Measurements from ENCODE around the gene APOC3. TPM values are rescaled to one million over a fixed set of nuclear protein-coding genes. Genes with fewer than 3 reads are reported as not detected.

Gene APOC3
- total RNA-seq, 1 experiment from 2014 or later, result 2.5 TPM

GRCh38 chr11:116787786-116788486 lies 41.8 kb upstream of the APOC3 start, which contains the start of gene ZPR1 (continued):
- TF ChIP-seq ARID4B (CRISPR knock-in tag; IDR thresholded peaks at IDR 0.05; ENCODE audit: borderline replicate concordance), result 0 out of 2 replicates have a peak, but pooled peaks have one; percentile 60
- TF ChIP-seq ZNF263 (CRISPR knock-in tag; IDR thresholded peaks at IDR 0.05; ENCODE audit: low read depth), result no peak
- no peak for TF ChIP-seq E2F5 (CRISPR knock-in tag; IDR thresholded peaks at IDR 0.05)
- no peak for TF ChIP-seq ATF2 (CRISPR knock-in tag; IDR thresholded peaks at IDR 0.05; ENCODE audit: borderline replicate concordance, low read depth)
- no peak for TF ChIP-seq ZNF138 (CRISPR knock-in tag; conservative IDR thresholded peaks at IDR 0.05)

GRCh38 chr11:116788534-116788933 lies 41.2 kb upstream of the APOC3 start:
- Mint-ChIP-seq H3K4me3 (peak overlapping the region; percentile 94), H3K27me3 (ENCODE audit: low read depth) (peaks cover 26% of the 10 kb centered on the region), H3K9me3 (no peaks in the 10 kb centered on the region), H3K36me3 (peaks cover 34% of the 10 kb centered on the region), H3K27ac (peak overlapping the region; percentile 61), H3K4me1 (peaks cover 24% of the 10 kb centered on the region)
- ChIA-PET CTCF (interaction anchor here (0.6 to 8.7 kb wide), 7 partner anchors 45 to 350 kb away, joined by 3 to 358 read pairs (median 5); partner anchors contain the start of genes APOA1 and SIK3), POLR2A (no interaction called here)
- no peak for DNase-seq (ENCODE audit: low spot score)
- no peak for ATAC-seq
- no peak for TF ChIP-seq ZNF232 (CRISPR knock-in tag; IDR thresholded peaks at IDR 0.05)
- TF ChIP-seq ZBTB43 (CRISPR knock-in tag; IDR thresholded peaks at IDR 0.05), result no peak
- no peak for TF ChIP-seq E2F5 (CRISPR knock-in tag; IDR thresholded peaks at IDR 0.05)
- TF ChIP-seq, protein P1, sequence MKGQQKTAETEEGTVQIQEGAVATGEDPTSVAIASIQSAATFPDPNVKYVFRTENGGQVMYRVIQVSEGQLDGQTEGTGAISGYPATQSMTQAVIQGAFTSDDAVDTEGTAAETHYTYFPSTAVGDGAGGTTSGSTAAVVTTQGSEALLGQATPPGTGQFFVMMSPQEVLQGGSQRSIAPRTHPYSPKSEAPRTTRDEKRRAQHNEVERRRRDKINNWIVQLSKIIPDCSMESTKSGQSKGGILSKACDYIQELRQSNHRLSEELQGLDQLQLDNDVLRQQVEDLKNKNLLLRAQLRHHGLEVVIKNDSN (CRISPR knock-in tag; IDR thresholded peaks at IDR 0.05), result no peak
- no peak for TF ChIP-seq FOXP1 (CRISPR knock-in tag; IDR thresholded peaks at IDR 0.05; ENCODE audit: borderline replicate concordance)
- no peak for TF ChIP-seq ESRRA (CRISPR knock-in tag; IDR thresholded peaks at IDR 0.05; ENCODE audit: borderline replicate concordance)
- TF ChIP-seq ZNF121 (CRISPR knock-in tag; IDR thresholded peaks at IDR 0.05), result no peak
- no peak for TF ChIP-seq FOXK1 (CRISPR knock-in tag; IDR thresholded peaks at IDR 0.05)
- no peak for TF ChIP-seq NFATC4 (CRISPR knock-in tag; IDR thresholded peaks at IDR 0.05)
- no peak for TF ChIP-seq KAT7 (CRISPR knock-in tag; IDR thresholded peaks at IDR 0.05; ENCODE audit: borderline replicate concordance)
- TF ChIP-seq NFE2L1 (CRISPR knock-in tag; IDR thresholded peaks at IDR 0.05), result no peak
- TF ChIP-seq EMX1 (CRISPR knock-in tag; IDR thresholded peaks at IDR 0.05), result no peak
- TF ChIP-seq ZNF219 (CRISPR knock-in tag; IDR thresholded peaks at IDR 0.05; ENCODE audit: borderline replicate concordance), result no peak
- TF ChIP-seq, protein P2, sequence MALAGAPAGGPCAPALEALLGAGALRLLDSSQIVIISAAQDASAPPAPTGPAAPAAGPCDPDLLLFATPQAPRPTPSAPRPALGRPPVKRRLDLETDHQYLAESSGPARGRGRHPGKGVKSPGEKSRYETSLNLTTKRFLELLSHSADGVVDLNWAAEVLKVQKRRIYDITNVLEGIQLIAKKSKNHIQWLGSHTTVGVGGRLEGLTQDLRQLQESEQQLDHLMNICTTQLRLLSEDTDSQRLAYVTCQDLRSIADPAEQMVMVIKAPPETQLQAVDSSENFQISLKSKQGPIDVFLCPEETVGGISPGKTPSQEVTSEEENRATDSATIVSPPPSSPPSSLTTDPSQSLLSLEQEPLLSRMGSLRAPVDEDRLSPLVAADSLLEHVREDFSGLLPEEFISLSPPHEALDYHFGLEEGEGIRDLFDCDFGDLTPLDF (CRISPR knock-in tag; IDR thresholded peaks at IDR 0.05), result no peak
- TF ChIP-seq, protein P3, sequence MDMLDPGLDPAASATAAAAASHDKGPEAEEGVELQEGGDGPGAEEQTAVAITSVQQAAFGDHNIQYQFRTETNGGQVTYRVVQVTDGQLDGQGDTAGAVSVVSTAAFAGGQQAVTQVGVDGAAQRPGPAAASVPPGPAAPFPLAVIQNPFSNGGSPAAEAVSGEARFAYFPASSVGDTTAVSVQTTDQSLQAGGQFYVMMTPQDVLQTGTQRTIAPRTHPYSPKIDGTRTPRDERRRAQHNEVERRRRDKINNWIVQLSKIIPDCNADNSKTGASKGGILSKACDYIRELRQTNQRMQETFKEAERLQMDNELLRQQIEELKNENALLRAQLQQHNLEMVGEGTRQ (CRISPR knock-in tag; IDR thresholded peaks at IDR 0.05), result no peak
- TF ChIP-seq, protein P4, sequence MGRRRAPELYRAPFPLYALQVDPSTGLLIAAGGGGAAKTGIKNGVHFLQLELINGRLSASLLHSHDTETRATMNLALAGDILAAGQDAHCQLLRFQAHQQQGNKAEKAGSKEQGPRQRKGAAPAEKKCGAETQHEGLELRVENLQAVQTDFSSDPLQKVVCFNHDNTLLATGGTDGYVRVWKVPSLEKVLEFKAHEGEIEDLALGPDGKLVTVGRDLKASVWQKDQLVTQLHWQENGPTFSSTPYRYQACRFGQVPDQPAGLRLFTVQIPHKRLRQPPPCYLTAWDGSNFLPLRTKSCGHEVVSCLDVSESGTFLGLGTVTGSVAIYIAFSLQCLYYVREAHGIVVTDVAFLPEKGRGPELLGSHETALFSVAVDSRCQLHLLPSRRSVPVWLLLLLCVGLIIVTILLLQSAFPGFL (CRISPR knock-in tag; IDR thresholded peaks at IDR 0.05; ENCODE audit: borderline replicate concordance), result no peak
- TF ChIP-seq ZBTB21 (CRISPR knock-in tag; IDR thresholded peaks at IDR 0.05; ENCODE audit: borderline replicate concordance), result no peak
- no peak for TF ChIP-seq SOX15 (CRISPR knock-in tag; IDR thresholded peaks at IDR 0.05)
- TF ChIP-seq SP1 (CRISPR knock-in tag; conservative IDR thresholded peaks at IDR 0.05), result no peak

Data from WTC11 (cell line).